ENCODE measurements around the gene IL34. TPM values are rescaled to one million over a fixed set of nuclear protein-coding genes. Genes with fewer than 3 reads are reported as not detected.
A peak's percentile ranks its signal among the peaks of the same experiment; 100 is the strongest.

IL34 gene
- total RNA-seq, 1 donor from 2014 or later: not detected

- Histone ChIP-seq H3K4me3 (no peak overlapping the region), H3K27ac (no peak overlapping the region), H3K9ac (no peak overlapping the region), H3K27me3 (no peaks in the 10 kb centered on the region), H3K4me1 (no peaks in the 10 kb centered on the region), H3F3A (ENCODE audit: low read depth) (no peaks in the 10 kb centered on the region), H2AFZ (replicated peaks) (no peak overlapping the region), H3K4me2 (no peak overlapping the region), H3K9me3 (ENCODE audit: low read depth) (no peaks in the 10 kb centered on the region), H3K79me2 (ENCODE audit: low read depth) (no peaks in the 10 kb centered on the region), H4K20me1 (ENCODE audit: low read depth) (no peaks in the 10 kb centered on the region), H3K36me3 (no peaks in the 10 kb centered on the region)
- Mint-ChIP-seq H3K36me3 (no peaks in the 10 kb centered on the region), H3K27me3 (ENCODE audit: insufficient read depth, low read depth) (peaks cover 5% of the 10 kb centered on the region), H3K9me3 (peaks cover under 1% of the 10 kb centered on the region), H3K27ac (peak overlapping the region; percentile 18), H3K4me3 (peak overlapping the region; percentile 1), H3K4me1 (peaks cover 14% of the 10 kb centered on the region)
- no peak for TF ChIP-seq EZH2phosphoT487 (IDR thresholded peaks at IDR 0.05)
- TF ChIP-seq, protein P1, sequence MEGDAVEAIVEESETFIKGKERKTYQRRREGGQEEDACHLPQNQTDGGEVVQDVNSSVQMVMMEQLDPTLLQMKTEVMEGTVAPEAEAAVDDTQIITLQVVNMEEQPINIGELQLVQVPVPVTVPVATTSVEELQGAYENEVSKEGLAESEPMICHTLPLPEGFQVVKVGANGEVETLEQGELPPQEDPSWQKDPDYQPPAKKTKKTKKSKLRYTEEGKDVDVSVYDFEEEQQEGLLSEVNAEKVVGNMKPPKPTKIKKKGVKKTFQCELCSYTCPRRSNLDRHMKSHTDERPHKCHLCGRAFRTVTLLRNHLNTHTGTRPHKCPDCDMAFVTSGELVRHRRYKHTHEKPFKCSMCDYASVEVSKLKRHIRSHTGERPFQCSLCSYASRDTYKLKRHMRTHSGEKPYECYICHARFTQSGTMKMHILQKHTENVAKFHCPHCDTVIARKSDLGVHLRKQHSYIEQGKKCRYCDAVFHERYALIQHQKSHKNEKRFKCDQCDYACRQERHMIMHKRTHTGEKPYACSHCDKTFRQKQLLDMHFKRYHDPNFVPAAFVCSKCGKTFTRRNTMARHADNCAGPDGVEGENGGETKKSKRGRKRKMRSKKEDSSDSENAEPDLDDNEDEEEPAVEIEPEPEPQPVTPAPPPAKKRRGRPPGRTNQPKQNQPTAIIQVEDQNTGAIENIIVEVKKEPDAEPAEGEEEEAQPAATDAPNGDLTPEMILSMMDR (IDR thresholded peaks at IDR 0.05): peak; percentile 97
- DNase-seq (ENCODE audit: low spot score): peak; percentile 84
Observed at GRCh38 chr16:70653809-70654771, 7.7 kb downstream of the IL34 start.

- Histone ChIP-seq H2AFZ (replicated peaks) (no peak overlapping the region), H3K4me3 (no peak overlapping the region), H3K79me2 (ENCODE audit: low read depth) (no peaks in the 10 kb centered on the region), H3F3A (ENCODE audit: low read depth) (no peaks in the 10 kb centered on the region), H4K20me1 (ENCODE audit: low read depth) (no peaks in the 10 kb centered on the region), H3K27me3 (no peaks in the 10 kb centered on the region), H3K9ac (no peak overlapping the region), H3K4me1 (no peaks in the 10 kb centered on the region), H3K4me2 (no peak overlapping the region), H3K27ac (no peak overlapping the region), H3K36me3 (no peaks in the 10 kb centered on the region), H3K9me3 (ENCODE audit: low read depth) (no peaks in the 10 kb centered on the region)
- H3K4me1 Mint-ChIP-seq: peaks cover 9% of the 10 kb centered on the region
- H3K27ac Mint-ChIP-seq: no peak overlapping the region
- no peak for TF ChIP-seq EZH2 (IDR thresholded peaks at IDR 0.05)
- H3K27me3 Mint-ChIP-seq (ENCODE audit: insufficient read depth, low read depth): peaks cover 7% of the 10 kb centered on the region
- DNase-seq (ENCODE audit: low spot score): no peak
- no peak overlapping the region for H3K4me3 Mint-ChIP-seq
- no peaks in the 10 kb centered on the region for H3K36me3 Mint-ChIP-seq
- no peaks in the 10 kb centered on the region for H3K9me3 Mint-ChIP-seq
Observed at GRCh38 chr16:70656065-70656711, 9.8 kb downstream of the IL34 start.

DNA sequence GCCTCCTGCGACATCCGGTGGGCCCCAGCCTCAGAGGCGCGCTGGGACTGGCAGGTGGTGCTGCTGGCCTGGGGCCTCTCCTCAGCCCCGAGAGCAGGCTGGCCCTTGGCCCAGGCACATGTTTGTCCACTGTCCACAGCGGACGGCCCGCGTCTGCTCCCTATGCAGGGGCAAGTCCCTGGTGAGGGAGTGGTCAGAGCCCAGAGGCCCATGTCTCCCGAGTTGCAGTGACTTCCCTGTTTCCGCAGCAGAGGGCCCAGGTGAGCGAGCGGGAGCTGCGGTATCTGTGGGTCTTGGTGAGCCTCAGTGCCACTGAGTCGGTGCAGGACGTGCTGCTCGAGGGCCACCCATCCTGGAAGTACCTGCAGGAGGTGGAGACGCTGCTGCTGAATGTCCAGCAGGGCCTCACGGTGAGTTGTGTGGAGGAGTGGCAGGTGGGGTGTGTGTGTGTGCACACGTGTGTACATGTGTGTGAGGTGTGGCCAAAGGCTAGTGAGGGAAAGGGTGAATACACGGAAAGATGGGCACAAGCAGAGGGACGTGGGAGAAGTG lies 10.4 kb downstream of the IL34 start:
- Mint-ChIP-seq H3K9me3 (no peaks in the 10 kb centered on the region), H3K36me3 (no peaks in the 10 kb centered on the region)
- H3K9ac ChIP-seq: no peak overlapping the region

More for the DNA sequence above, 10.4 kb downstream of the IL34 start:
- no peak for DNase-seq (ENCODE audit: low spot score)
- H3K9me3 ChIP-seq (ENCODE audit: low read depth): no peaks in the 10 kb centered on the region
- Mint-ChIP-seq H3K27ac (no peak overlapping the region), H3K4me3 (no peak overlapping the region), H3K27me3 (ENCODE audit: insufficient read depth, low read depth) (peaks cover 8% of the 10 kb centered on the region), H3K4me1 (peaks cover 5% of the 10 kb centered on the region)
- H3K4me3 ChIP-seq: no peak overlapping the region
- TF ChIP-seq EZH2phosphoT487 (IDR thresholded peaks at IDR 0.05): no peak
- TF ChIP-seq, protein P1 (IDR thresholded peaks at IDR 0.05): peak; percentile 10
- no peak overlapping the region for H3K27ac ChIP-seq
- H4K20me1 ChIP-seq (ENCODE audit: low read depth): no peaks in the 10 kb centered on the region
- H2AFZ ChIP-seq (replicated peaks): no peak overlapping the region
- H3K27me3 ChIP-seq: no peaks in the 10 kb centered on the region
- no peaks in the 10 kb centered on the region for H3F3A ChIP-seq (ENCODE audit: low read depth)
- H3K79me2 ChIP-seq (ENCODE audit: low read depth): no peaks in the 10 kb centered on the region
- H3K4me1 ChIP-seq: no peaks in the 10 kb centered on the region
- no peaks in the 10 kb centered on the region for H3K36me3 ChIP-seq
- no peak overlapping the region for H3K4me2 ChIP-seq

Data from neural progenitor cell (in vitro differentiated cells).